ENCODE results near the gene FAM200C. TPM values are rescaled to one million over a fixed set of nuclear protein-coding genes. Genes with fewer than 3 reads are reported as not detected.

The FAM200C gene
- total RNA-seq, 1 experiment from 2014 or later: 10.5 TPM

DNA sequence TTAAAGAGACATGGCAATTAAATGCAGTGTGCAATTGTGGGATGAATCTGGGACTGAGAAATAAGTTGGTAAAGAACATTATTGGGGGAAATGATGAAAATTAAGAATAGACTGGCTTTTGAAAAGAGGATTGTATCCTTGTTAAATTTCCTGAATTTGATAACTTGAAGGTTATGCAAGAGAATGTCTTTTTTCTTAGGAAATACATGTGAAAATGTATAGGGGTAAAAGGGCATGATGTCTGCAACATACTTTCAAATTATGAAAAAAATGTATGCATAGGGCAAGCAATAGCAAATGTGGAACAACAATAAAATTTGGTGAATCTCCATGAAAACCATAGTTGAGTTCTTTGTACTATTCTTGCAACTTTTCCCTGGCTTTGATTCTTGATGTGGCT is 45.9 kb upstream of the FAM200C start:
- Histone ChIP-seq H3K4me3 (no peak overlapping the region), H3K27me3 (ENCODE audit: insufficient read depth, low read depth) (no peaks in the 10 kb centered on the region), H3K27ac (no peak overlapping the region), H3K36me3 (ENCODE audit: low read depth) (no peaks in the 10 kb centered on the region), H2AFZ (no peak overlapping the region), H3K9me2 (ENCODE audit: insufficient read depth) (no peaks in the 10 kb centered on the region), H4K20me1 (ENCODE audit: insufficient read depth) (no peaks in the 10 kb centered on the region), H3K79me2 (ENCODE audit: low read depth) (no peaks in the 10 kb centered on the region), H3K9me3 (ENCODE audit: insufficient read depth, low read depth) (no peaks in the 10 kb centered on the region), H3K4me2 (no peak overlapping the region), H3K4me1 (replicated peaks; ENCODE audit: insufficient read depth) (no peaks in the 10 kb centered on the region), H3F3A (ENCODE audit: insufficient read depth, low read depth) (no peaks in the 10 kb centered on the region)
- CTCF ChIA-PET: no interaction called here
- no peak for DNase-seq
- intact Hi-C loops (cut with micrococcal nuclease; ENCODE audit: unreplicated experiment): no loop called here
- no peak for TF ChIP-seq EZH2 (IDR thresholded peaks at IDR 0.05; ENCODE audit: low read depth)
- TF ChIP-seq, protein P1, sequence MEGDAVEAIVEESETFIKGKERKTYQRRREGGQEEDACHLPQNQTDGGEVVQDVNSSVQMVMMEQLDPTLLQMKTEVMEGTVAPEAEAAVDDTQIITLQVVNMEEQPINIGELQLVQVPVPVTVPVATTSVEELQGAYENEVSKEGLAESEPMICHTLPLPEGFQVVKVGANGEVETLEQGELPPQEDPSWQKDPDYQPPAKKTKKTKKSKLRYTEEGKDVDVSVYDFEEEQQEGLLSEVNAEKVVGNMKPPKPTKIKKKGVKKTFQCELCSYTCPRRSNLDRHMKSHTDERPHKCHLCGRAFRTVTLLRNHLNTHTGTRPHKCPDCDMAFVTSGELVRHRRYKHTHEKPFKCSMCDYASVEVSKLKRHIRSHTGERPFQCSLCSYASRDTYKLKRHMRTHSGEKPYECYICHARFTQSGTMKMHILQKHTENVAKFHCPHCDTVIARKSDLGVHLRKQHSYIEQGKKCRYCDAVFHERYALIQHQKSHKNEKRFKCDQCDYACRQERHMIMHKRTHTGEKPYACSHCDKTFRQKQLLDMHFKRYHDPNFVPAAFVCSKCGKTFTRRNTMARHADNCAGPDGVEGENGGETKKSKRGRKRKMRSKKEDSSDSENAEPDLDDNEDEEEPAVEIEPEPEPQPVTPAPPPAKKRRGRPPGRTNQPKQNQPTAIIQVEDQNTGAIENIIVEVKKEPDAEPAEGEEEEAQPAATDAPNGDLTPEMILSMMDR (conservative IDR thresholded peaks at IDR 0.05): no peak
- no TSS peak for BruUV-seq (replicated peaks)
- POLR2A ChIA-PET (ENCODE audit: unreplicated experiment): no interaction called here

DNA sequence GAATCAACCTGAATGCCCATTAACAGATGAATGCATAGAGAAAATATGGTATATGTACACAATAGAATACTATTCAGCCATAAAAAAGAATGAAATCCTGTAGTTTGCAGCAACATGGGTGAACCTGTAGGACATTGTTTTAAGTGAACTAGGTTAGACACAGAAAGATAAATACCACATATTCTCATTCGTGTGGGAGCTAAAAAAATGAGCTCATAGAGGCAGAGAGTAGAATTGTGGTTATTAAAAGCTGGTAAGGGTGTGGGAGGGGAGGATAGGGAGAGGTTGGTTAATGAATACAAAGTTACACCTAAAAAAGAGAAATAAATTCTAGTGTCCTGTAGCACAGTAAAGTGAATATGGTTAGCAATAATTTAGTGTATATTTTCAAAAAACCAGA is 45.3 kb upstream of the FAM200C start:
- Histone ChIP-seq H3K79me2 (ENCODE audit: low read depth) (no peaks in the 10 kb centered on the region), H3K36me3 (ENCODE audit: low read depth) (no peaks in the 10 kb centered on the region), H3K4me2 (no peak overlapping the region), H3K27ac (no peak overlapping the region), H3K9me3 (ENCODE audit: insufficient read depth, low read depth) (no peaks in the 10 kb centered on the region), H3K4me1 (replicated peaks; ENCODE audit: insufficient read depth) (no peaks in the 10 kb centered on the region), H3K9me2 (ENCODE audit: insufficient read depth) (no peaks in the 10 kb centered on the region), H3K27me3 (ENCODE audit: insufficient read depth, low read depth) (no peaks in the 10 kb centered on the region), H2AFZ (no peak overlapping the region), H3K4me3 (no peak overlapping the region), H3F3A (ENCODE audit: insufficient read depth, low read depth) (no peaks in the 10 kb centered on the region), H4K20me1 (ENCODE audit: insufficient read depth) (no peaks in the 10 kb centered on the region)
- ChIA-PET POLR2A (ENCODE audit: unreplicated experiment) (no interaction called here), CTCF (no interaction called here)
- TF ChIP-seq, protein P1 (conservative IDR thresholded peaks at IDR 0.05): no peak
- no TSS peak for BruUV-seq (replicated peaks)
- intact Hi-C loops (cut with micrococcal nuclease; ENCODE audit: unreplicated experiment): no loop called here
- DNase-seq: no peak

DNA sequence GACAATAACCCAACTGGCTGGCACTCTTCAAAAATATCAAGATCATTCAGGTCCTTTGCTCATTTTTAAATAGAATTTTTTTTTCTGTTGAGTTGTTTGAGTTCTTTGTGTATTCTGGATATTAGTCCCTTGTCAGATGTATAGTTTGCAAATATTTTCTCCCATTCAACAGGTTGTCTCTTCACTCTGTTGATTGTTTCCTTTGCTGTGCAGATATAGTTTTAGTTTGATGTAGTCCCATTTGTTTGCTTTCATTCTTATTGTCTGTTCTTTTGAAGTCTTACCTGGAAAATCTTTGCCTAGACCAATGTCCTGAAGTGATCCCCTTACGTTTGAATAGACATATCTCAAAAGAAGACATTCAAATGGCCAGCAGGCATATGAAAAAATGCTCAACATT is 44.6 kb upstream of the FAM200C start:
- Histone ChIP-seq H2AFZ (no peak overlapping the region), H3K27ac (no peak overlapping the region), H3K9me3 (ENCODE audit: insufficient read depth, low read depth) (no peaks in the 10 kb centered on the region), H3K27me3 (ENCODE audit: insufficient read depth, low read depth) (no peaks in the 10 kb centered on the region), H3K36me3 (ENCODE audit: low read depth) (no peaks in the 10 kb centered on the region), H3K4me3 (no peak overlapping the region), H4K20me1 (ENCODE audit: insufficient read depth) (no peaks in the 10 kb centered on the region), H3K4me1 (replicated peaks; ENCODE audit: insufficient read depth) (no peaks in the 10 kb centered on the region), H3K79me2 (ENCODE audit: low read depth) (no peaks in the 10 kb centered on the region), H3K9me2 (ENCODE audit: insufficient read depth) (no peaks in the 10 kb centered on the region), H3F3A (ENCODE audit: insufficient read depth, low read depth) (no peaks in the 10 kb centered on the region), H3K4me2 (no peak overlapping the region)
- DNase-seq: no peak
- ChIA-PET POLR2A (ENCODE audit: unreplicated experiment) (no interaction called here), CTCF (no interaction called here)
- TF ChIP-seq EZH2 (IDR thresholded peaks at IDR 0.05; ENCODE audit: low read depth): no peak
- no TSS peak for BruUV-seq (replicated peaks)
- intact Hi-C loops (cut with micrococcal nuclease; ENCODE audit: unreplicated experiment): no loop called here

DNA sequence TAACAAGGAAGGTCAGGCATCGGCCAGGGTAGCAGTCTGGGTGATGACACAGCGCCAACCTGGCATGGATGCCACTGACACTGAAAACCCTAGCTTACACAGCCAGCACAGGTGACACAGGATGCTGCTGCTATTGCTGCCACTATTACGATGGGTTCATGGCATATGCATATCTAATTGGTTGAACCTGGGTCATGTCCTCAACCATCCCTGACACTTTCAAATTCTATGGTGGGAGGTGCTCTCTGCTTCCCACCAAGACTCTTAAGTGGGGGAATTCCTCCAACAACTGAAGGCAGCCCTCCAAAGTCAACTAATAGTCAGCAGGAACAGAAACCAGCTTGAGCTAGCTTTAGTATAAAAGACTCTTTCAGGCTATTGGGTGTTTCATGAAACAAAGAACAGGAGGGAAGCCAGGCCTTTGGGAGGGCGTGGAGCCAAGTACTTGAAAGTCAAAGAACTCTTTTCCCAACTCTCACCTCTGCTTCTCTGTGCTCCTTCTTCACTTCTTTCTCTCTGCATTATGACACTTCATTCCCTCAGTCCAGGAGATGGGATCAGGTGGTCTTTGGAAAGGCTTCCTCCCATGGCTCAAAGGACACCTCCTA is 43.1 kb upstream of the FAM200C start:
- H3K4me1 ChIP-seq (replicated peaks; ENCODE audit: insufficient read depth): peaks cover 6% of the 10 kb centered on the region; the same call in 1 of the 2 replicates
- H3K27ac ChIP-seq: no peak overlapping the region
- H3K4me2 ChIP-seq: no peak overlapping the region
- H3K4me3 ChIP-seq: no peak overlapping the region
- no peaks in the 10 kb centered on the region for H3F3A ChIP-seq (ENCODE audit: insufficient read depth, low read depth)
- BruUV-seq (replicated peaks): no TSS peak
- intact Hi-C loops (cut with micrococcal nuclease; ENCODE audit: unreplicated experiment): no loop called here
- no peak overlapping the region for H2AFZ ChIP-seq
- no peaks in the 10 kb centered on the region for H4K20me1 ChIP-seq (ENCODE audit: insufficient read depth)
- H3K27me3 ChIP-seq (ENCODE audit: insufficient read depth, low read depth): no peaks in the 10 kb centered on the region
- no peaks in the 10 kb centered on the region for H3K36me3 ChIP-seq (ENCODE audit: low read depth)
- no peaks in the 10 kb centered on the region for H3K9me2 ChIP-seq (ENCODE audit: insufficient read depth)
- ChIA-PET CTCF (no interaction called here), POLR2A (ENCODE audit: unreplicated experiment) (no interaction called here)
- no peaks in the 10 kb centered on the region for H3K9me3 ChIP-seq (ENCODE audit: insufficient read depth, low read depth)
- no peak for DNase-seq
- H3K79me2 ChIP-seq (ENCODE audit: low read depth): no peaks in the 10 kb centered on the region
- no peak for TF ChIP-seq EZH2 (IDR thresholded peaks at IDR 0.05; ENCODE audit: low read depth)
- TF ChIP-seq, protein P1 (conservative IDR thresholded peaks at IDR 0.05): no peak

Measured in PC-9 (cell line).